IMR-90 (cell line): Measurements from ENCODE around the gene COL13A1. TPM values are rescaled to one million over a fixed set of nuclear protein-coding genes. Genes with fewer than 3 reads are reported as not detected.

Experiments
- ATAC-seq: fragments of 200-7000 bp; cut with Tn5 transposase; 2 replicates; pipeline ENCODE4 v1.9.1; 2020; ENCODE audit warnings: low read depth, mild to moderate bottlenecking, moderate library complexity
- BruUV-seq: library from RNA; stranded (reverse); fragments of 400-500 nt; replicated peaks from 2 replicates; lab custom pipeline; 2021; lab: Mats Ljungman, UMichigan
- CTCF ChIA-PET: fragments of 300-600 bp; formaldehyde crosslinking; extraction: SDS; loops from one replicate; lab custom pipeline; 2021; ENCODE audit warnings: antibody characterized with exemption; lab: Yijun Ruan, JAX
- POLR2A ChIA-PET: fragments of 300-600 bp; sonication (Branson Sonifier 250); formaldehyde crosslinking; loops from one replicate; lab custom pipeline; 2022; ENCODE audit warnings: antibody characterized with exemption; ENCODE audit not compliant: unreplicated experiment; lab: Charles Lee
- DNase-seq: peaks from one replicate; pipeline ENCODE4 v3.0.0; 2013
- H2AFZ ChIP-seq: replicated peaks from 2 replicates; pipeline ENCODE3; 2013; ENCODE audit warnings: low read length, mild to moderate bottlenecking; ENCODE audit not compliant: poor library complexity
- H2AK5ac ChIP-seq: 2 replicates; pipeline ENCODE4 v1.6.1; 2013; ENCODE audit warnings: low read depth, low read length, inconsistent platforms
- H2AK9ac ChIP-seq: replicated peaks from 2 replicates; pipeline ENCODE3; 2013; ENCODE audit warnings: mild to moderate bottlenecking, low read depth, low read length, moderate library complexity; ENCODE audit not compliant: poor library complexity
- H2BK120ac ChIP-seq: 2 replicates; pipeline ENCODE4 v1.6.1; 2013; ENCODE audit warnings: low read depth, low read length, inconsistent platforms
- H2BK15ac ChIP-seq: 3 replicates; pipeline ENCODE4 v1.6.1; 2013; ENCODE audit warnings: low read depth, low read length, inconsistent platforms
- H2BK20ac ChIP-seq: 2 replicates; pipeline ENCODE4 v1.6.1; 2013; ENCODE audit warnings: low read depth, mild to moderate bottlenecking, inconsistent platforms, low read length, moderate library complexity
- H2BK5ac ChIP-seq: 2 replicates; pipeline ENCODE4 v1.6.1; 2013; ENCODE audit warnings: mild to moderate bottlenecking, low read depth, low read length, inconsistent platforms; ENCODE audit not compliant: poor library complexity, severe bottlenecking
- H3K14ac ChIP-seq: replicated peaks from 2 replicates; pipeline ENCODE4 v1.6.1; 2013; ENCODE audit warnings: low read depth, low read length, inconsistent platforms
- H3K18ac ChIP-seq: 2 replicates; pipeline ENCODE4 v1.6.1; 2013; ENCODE audit warnings: low read depth, low read length, control low read depth
- H3K23ac ChIP-seq: 2 replicates; pipeline ENCODE4 v1.6.1; 2013; ENCODE audit warnings: low read depth, low read length, inconsistent platforms
- H3K27ac ChIP-seq: 2 replicates; pipeline ENCODE4 v1.5.1; 2013; ENCODE audit warnings: mild to moderate bottlenecking, control low read depth, low read length; ENCODE audit not compliant: insufficient read depth
- H3K27me3 ChIP-seq: 2 replicates; pipeline ENCODE4 v1.6.1; 2013; ENCODE audit warnings: low read length; ENCODE audit not compliant: control insufficient read depth, insufficient read depth
- H3K36me3 ChIP-seq: 2 replicates; pipeline ENCODE4 v1.6.1; 2013; ENCODE audit warnings: low read length, mixed read lengths; ENCODE audit not compliant: control insufficient read depth, insufficient read depth
- H3K4ac ChIP-seq: 2 replicates; pipeline ENCODE4 v1.6.1; 2013; ENCODE audit warnings: low read depth, low read length, inconsistent platforms
- H3K4me1 ChIP-seq: 2 replicates; pipeline ENCODE4 v1.6.1; 2013; ENCODE audit warnings: low read length, mixed read lengths; ENCODE audit not compliant: control insufficient read depth, insufficient read depth
- H3K4me2 ChIP-seq: 2 replicates; pipeline ENCODE4 v1.6.1; 2013; ENCODE audit warnings: low read depth, mild to moderate bottlenecking, control low read depth, low read length, moderate library complexity
- H3K4me3 ChIP-seq: 2 replicates; pipeline ENCODE4 v1.5.1; 2013; ENCODE audit warnings: low read depth, mild to moderate bottlenecking, control low read depth, low read length, moderate library complexity; ENCODE audit not compliant: insufficient read depth
- H3K56ac ChIP-seq: 2 replicates; pipeline ENCODE4 v1.6.1; 2013; ENCODE audit warnings: low read length, inconsistent platforms; ENCODE audit not compliant: insufficient read depth; ENCODE audit errors: extremely low read depth
- H3K79me1 ChIP-seq, 2 experiments: 2 replicates each; pipeline ENCODE4 v1.6.1; 2013; ENCODE audit warnings: low read length in 2 of 2, inconsistent platforms in 1 of 2, low read depth in 1 of 2
- H3K9ac ChIP-seq: 2 replicates; pipeline ENCODE4 v1.6.1; 2013; ENCODE audit warnings: low read depth, low read length, control low read depth
- H3K9me1 ChIP-seq: 2 replicates; pipeline ENCODE4 v1.6.1; 2013; ENCODE audit warnings: low read length, inconsistent platforms; ENCODE audit not compliant: insufficient read depth
- H3K9me3 ChIP-seq: 2 replicates; pipeline ENCODE4 v1.6.1; 2013; ENCODE audit warnings: low read length; ENCODE audit not compliant: control insufficient read depth, insufficient read depth
- H4K20me1 ChIP-seq: 2 replicates; pipeline ENCODE4 v1.6.1; 2013; ENCODE audit warnings: low read length, inconsistent platforms; ENCODE audit not compliant: insufficient read depth
- H4K5ac ChIP-seq: 2 replicates; pipeline ENCODE4 v1.6.1; 2013; ENCODE audit warnings: mild to moderate bottlenecking, low read depth, low read length, control low read depth
- H4K8ac ChIP-seq, 2 experiments: 2 replicates each; pipeline ENCODE4 v1.6.1; 2013; ENCODE audit warnings: low read depth in 2 of 2, low read length in 2 of 2, control low read depth in 1 of 2, inconsistent platforms in 1 of 2
- H4K91ac ChIP-seq: 2 replicates; pipeline ENCODE4 v1.6.1; 2013; ENCODE audit warnings: low read depth, low read length, inconsistent platforms; ENCODE audit not compliant: insufficient read depth
- BHLHE40 ChIP-seq: fragments of 150-350 bp; IDR thresholded peaks from 2 replicates; pipeline ENCODE4 v1.6.1; 2016; ENCODE audit warnings: mild to moderate bottlenecking, low read depth, low read length
- CEBPB ChIP-seq: IDR thresholded peaks from 2 replicates; pipeline ENCODE4 v1.6.1; 2012; ENCODE audit warnings: low read depth, low read length, improper control_type of control experiment
- CHD1 ChIP-seq: IDR thresholded peaks from 2 replicates; pipeline ENCODE4 v1.6.1; 2012; ENCODE audit warnings: low read depth, low read length, improper control_type of control experiment
- FOS ChIP-seq: fragments of 150-350 bp; IDR thresholded peaks from 2 replicates; pipeline ENCODE4 v1.6.1; 2016; ENCODE audit warnings: low read depth, low read length
- MAFK ChIP-seq: IDR thresholded peaks from 2 replicates; pipeline ENCODE4 v1.6.1; 2012; ENCODE audit warnings: low read depth, low read length, improper control_type of control experiment
- MAZ ChIP-seq: IDR thresholded peaks from 2 replicates; pipeline ENCODE4 v1.6.1; 2012; ENCODE audit warnings: low read depth, mild to moderate bottlenecking, low read length, improper control_type of control experiment, moderate library complexity, borderline replicate concordance
- MXI1 ChIP-seq: IDR thresholded peaks from 2 replicates; pipeline ENCODE4 v1.6.1; 2012; ENCODE audit warnings: low read depth, mild to moderate bottlenecking, low read length, moderate library complexity, borderline replicate concordance
- NFE2L2 ChIP-seq: fragments of 150-350 bp; IDR thresholded peaks from 2 replicates; pipeline ENCODE4 v1.6.1; 2016; ENCODE audit warnings: low read depth, mild to moderate bottlenecking, low read length
- POLR2A ChIP-seq: IDR thresholded peaks from 2 replicates; pipeline ENCODE4 v1.6.1; 2012; ENCODE audit warnings: mild to moderate bottlenecking, low read depth, low read length
- RAD21 ChIP-seq: IDR thresholded peaks from 2 replicates; pipeline ENCODE4 v1.6.1; 2012; ENCODE audit warnings: low read length, improper control_type of control experiment
- RCOR1 ChIP-seq: IDR thresholded peaks from 2 replicates; pipeline ENCODE4 v1.6.1; 2012; ENCODE audit warnings: mild to moderate bottlenecking, low read length, improper control_type of control experiment; ENCODE audit not compliant: insufficient replicate concordance
- RFX5 ChIP-seq: IDR thresholded peaks from 2 replicates; pipeline ENCODE4 v1.8.0; 2012; ENCODE audit warnings: low read depth, mild to moderate bottlenecking, low read length, moderate library complexity
- SMC3 ChIP-seq: fragments of 150-350 bp; IDR thresholded peaks from 2 replicates; pipeline ENCODE4 v1.6.1; 2016; ENCODE audit warnings: low read depth, mild to moderate bottlenecking, antibody characterized with exemption, low read length, moderate library complexity
- WGBS, 2 experiments: methylation state at CpG; one replicate each; pipeline versions ENCODE4 v1.1.5 to v1.1.7; 2013; ENCODE audit warnings: missing lambda C conversion rate in 2 of 2; ENCODE audit not compliant: insufficient read length in 1 of 2; ENCODE audit errors: extremely low coverage in 2 of 2; 5-methylcytosine and 5-hydroxymethylcytosine counted together
- dilution Hi-C: fragments of 300-500 bp; cut with HindIII; formaldehyde crosslinking; loops from one replicate; pipeline ENCODE4 v1.14.3; 2018; ENCODE audit warnings: low sequenced_read_pairs; ENCODE audit not compliant: unreplicated experiment
- in situ Hi-C: fragments of 300-500 bp; cut with MboI; formaldehyde crosslinking; loops from 3 replicates; pipeline ENCODE4 v1.14.3; 2019; ENCODE audit warnings: low sequenced_read_pairs, inconsistent platforms, mixed read lengths
- intact Hi-C: fragments of 100-400 bp; cut with micrococcal nuclease; formaldehyde crosslinking; loops from 2 replicates; pipeline ENCODE4 v1.10.0; 2022
- polyA plus RNA-seq, 3 experiments: library from polyadenylated mRNA; depleted of rRNA; stranded (reverse); fragments of >200 nt; gene quantifications; 2 replicates each; pipeline ENCODE4 v1.2.3, GENCODE V29; 2012; ENCODE audit warnings: low replicate concordance in 1 of 3
- total RNA-seq: library from RNA; depleted of rRNA; stranded (reverse); fragments of >200 nt; gene quantifications from 2 replicates; pipeline ENCODE4 v1.2.3, GENCODE V29; 2012
- TF ChIP-seq, protein P1 (sequence below): fragments of 150-350 bp; IDR thresholded peaks from 2 replicates; pipeline ENCODE4 v1.6.1; 2017; ENCODE audit warnings: mild to moderate bottlenecking, antibody characterized with exemption, low read length, low read depth
- TF ChIP-seq, protein P2 (sequence below): fragments of 150-350 bp; IDR thresholded peaks from 2 replicates; pipeline ENCODE4 v1.6.1; 2016; ENCODE audit warnings: low read depth, mild to moderate bottlenecking, low read length, moderate library complexity, borderline replicate concordance
- TF ChIP-seq, protein P3 (sequence below): conservative IDR thresholded peaks from 2 replicates; pipeline ENCODE4 v1.5.1; 2012; ENCODE audit warnings: mild to moderate bottlenecking, low read depth, low read length, improper control_type of control experiment

Gene COL13A1
- total and polyA plus RNA-seq, 2 of the 4 experiments (the other 2 are of a cell fraction), result 12.2 to 31.3 TPM

DNA sequence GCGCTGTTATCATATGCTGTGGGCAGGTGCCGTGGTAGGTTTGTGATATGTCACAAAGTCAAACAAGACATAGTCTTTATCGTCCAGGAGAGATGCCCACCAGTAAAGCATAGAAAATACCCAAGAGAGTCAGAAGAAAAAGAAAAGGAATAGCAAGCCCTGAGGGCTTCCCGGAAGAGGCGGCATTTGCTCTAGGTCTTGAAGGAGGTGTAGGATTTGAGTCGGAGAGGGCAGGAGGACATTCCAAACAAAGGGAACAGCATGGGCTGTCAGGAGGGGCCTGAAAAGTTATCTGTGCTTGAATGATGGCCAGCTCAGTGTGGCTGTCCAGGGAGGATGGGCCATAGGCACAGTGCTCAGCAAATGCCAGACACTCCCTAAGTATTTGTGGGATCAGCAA, 42.2 kb downstream of the COL13A1 start:
- Histone ChIP-seq H3K14ac (no peak overlapping the region), H4K20me1 (no peaks in the 10 kb centered on the region), H3K4ac (peak overlapping the region; percentile 27; the same call in 1 of the 2 replicates), H2AFZ (no peak overlapping the region), H3K79me1 (peaks cover 32 to 96% of the 10 kb centered on the region in 2 experiments), H2BK15ac (no peak overlapping the region), H4K91ac (0 out of 2 replicates have a peak overlapping the region, but pooled peaks have one; percentile 3), H2BK5ac (no peak overlapping the region), H2AK9ac (no peak overlapping the region), H2BK20ac (no peak overlapping the region), H3K18ac (no peak overlapping the region), H3K36me3 (no peaks in the 10 kb centered on the region), H3K56ac (no peak overlapping the region), H3K4me1 (peaks cover 50% of the 10 kb centered on the region), H4K8ac (no peak overlapping the region), H3K23ac (no peak overlapping the region), H2AK5ac (peak overlapping the region; percentile 35; the same call in 1 of the 2 replicates), H2BK120ac (no peak overlapping the region), H3K27ac (no peak overlapping the region), H3K4me2 (no peak overlapping the region), H3K4me3 (no peak overlapping the region), H4K5ac (no peak overlapping the region), H3K9ac (no peak overlapping the region), H3K9me1 (peaks cover 49% of the 10 kb centered on the region), H3K9me3 (no peaks in the 10 kb centered on the region), H3K27me3 (no peaks in the 10 kb centered on the region)
- in situ Hi-C loops (no loop called here), dilution Hi-C loops (no loop called here), intact Hi-C loops (no loop called here)
- TF ChIP-seq CHD1 (no peak), MAFK (no peak), MXI1 (no peak), CEBPB (no peak), MAZ (no peak), NFE2L2 (no peak), RAD21 (no peak), BHLHE40 (no peak), RFX5 (no peak), FOS (no peak), RCOR1 (no peak), SMC3 (no peak), POLR2A (no peak)
- TF ChIP-seq, protein P1, sequence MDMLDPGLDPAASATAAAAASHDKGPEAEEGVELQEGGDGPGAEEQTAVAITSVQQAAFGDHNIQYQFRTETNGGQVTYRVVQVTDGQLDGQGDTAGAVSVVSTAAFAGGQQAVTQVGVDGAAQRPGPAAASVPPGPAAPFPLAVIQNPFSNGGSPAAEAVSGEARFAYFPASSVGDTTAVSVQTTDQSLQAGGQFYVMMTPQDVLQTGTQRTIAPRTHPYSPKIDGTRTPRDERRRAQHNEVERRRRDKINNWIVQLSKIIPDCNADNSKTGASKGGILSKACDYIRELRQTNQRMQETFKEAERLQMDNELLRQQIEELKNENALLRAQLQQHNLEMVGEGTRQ, result no peak
- TF ChIP-seq, protein P2, sequence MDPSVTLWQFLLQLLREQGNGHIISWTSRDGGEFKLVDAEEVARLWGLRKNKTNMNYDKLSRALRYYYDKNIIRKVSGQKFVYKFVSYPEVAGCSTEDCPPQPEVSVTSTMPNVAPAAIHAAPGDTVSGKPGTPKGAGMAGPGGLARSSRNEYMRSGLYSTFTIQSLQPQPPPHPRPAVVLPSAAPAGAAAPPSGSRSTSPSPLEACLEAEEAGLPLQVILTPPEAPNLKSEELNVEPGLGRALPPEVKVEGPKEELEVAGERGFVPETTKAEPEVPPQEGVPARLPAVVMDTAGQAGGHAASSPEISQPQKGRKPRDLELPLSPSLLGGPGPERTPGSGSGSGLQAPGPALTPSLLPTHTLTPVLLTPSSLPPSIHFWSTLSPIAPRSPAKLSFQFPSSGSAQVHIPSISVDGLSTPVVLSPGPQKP, result no peak
- TF ChIP-seq, protein P3, sequence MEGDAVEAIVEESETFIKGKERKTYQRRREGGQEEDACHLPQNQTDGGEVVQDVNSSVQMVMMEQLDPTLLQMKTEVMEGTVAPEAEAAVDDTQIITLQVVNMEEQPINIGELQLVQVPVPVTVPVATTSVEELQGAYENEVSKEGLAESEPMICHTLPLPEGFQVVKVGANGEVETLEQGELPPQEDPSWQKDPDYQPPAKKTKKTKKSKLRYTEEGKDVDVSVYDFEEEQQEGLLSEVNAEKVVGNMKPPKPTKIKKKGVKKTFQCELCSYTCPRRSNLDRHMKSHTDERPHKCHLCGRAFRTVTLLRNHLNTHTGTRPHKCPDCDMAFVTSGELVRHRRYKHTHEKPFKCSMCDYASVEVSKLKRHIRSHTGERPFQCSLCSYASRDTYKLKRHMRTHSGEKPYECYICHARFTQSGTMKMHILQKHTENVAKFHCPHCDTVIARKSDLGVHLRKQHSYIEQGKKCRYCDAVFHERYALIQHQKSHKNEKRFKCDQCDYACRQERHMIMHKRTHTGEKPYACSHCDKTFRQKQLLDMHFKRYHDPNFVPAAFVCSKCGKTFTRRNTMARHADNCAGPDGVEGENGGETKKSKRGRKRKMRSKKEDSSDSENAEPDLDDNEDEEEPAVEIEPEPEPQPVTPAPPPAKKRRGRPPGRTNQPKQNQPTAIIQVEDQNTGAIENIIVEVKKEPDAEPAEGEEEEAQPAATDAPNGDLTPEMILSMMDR, result no peak
- no TSS peak for BruUV-seq
- ChIA-PET CTCF (no interaction called here), POLR2A (no interaction called here)
- no peak for ATAC-seq
- 81% methylated on average over 4 of the region's 6 CpGs; no CpG with 5 or more reads in 1 of the 2 experiments for WGBS, 2 experiments
- no peak for DNase-seq
